Osteoblast (primary cell): ENCODE results near the gene CDK12. TPM values are rescaled to one million over a fixed set of nuclear protein-coding genes. Genes with fewer than 3 reads are reported as not detected.

Source experiments
- DNase-seq: peaks from one replicate; pipeline ENCODE4 v3.0.0; 2011; ENCODE audit warnings: low spot score, mixed read lengths; ENCODE audit not compliant: insufficient read length; ENCODE audit errors: missing footprints
- H2AFZ ChIP-seq: 2 replicates; pipeline ENCODE4 v1.6.0; 2011; ENCODE audit warnings: mild to moderate bottlenecking, low read length
- H3K27ac ChIP-seq: 2 replicates; pipeline ENCODE4 v1.5.1; 2011; ENCODE audit warnings: mild to moderate bottlenecking, low read depth, low read length, moderate library complexity
- H3K27me3 ChIP-seq: 2 replicates; pipeline ENCODE4 v1.6.0; 2012; ENCODE audit warnings: mild to moderate bottlenecking, control low read depth, inconsistent platforms, low read length, moderate library complexity; ENCODE audit not compliant: insufficient read depth
- H3K36me3 ChIP-seq: 2 replicates; pipeline ENCODE4 v1.5.1; 2011; ENCODE audit warnings: mild to moderate bottlenecking, low read length, control low read depth, moderate library complexity; ENCODE audit not compliant: insufficient read depth
- H3K4me1 ChIP-seq: 2 replicates; pipeline ENCODE4 v1.5.1; 2011; ENCODE audit warnings: mild to moderate bottlenecking, low read length, control low read depth, moderate library complexity; ENCODE audit not compliant: insufficient read depth
- H3K4me2 ChIP-seq: 2 replicates; pipeline ENCODE4 v1.6.0; 2011; ENCODE audit warnings: mild to moderate bottlenecking, low read length; ENCODE audit not compliant: insufficient read depth
- H3K4me3 ChIP-seq: fragments of 200-600 bp; sonication (generic); 3 replicates; pipeline ENCODE4 v1.5.1; 2012; ENCODE audit warnings: mild to moderate bottlenecking, low read length, inconsistent platforms; ENCODE audit not compliant: insufficient read depth
- H3K79me2 ChIP-seq: 2 replicates; pipeline ENCODE4 v1.6.0; 2012; ENCODE audit warnings: mild to moderate bottlenecking, low read length, control low read depth, inconsistent platforms; ENCODE audit not compliant: insufficient read depth
- H3K9me3 ChIP-seq: 2 replicates; pipeline ENCODE4 v1.5.1; 2011; ENCODE audit warnings: low read depth, low read length, control low read depth
- H4K20me1 ChIP-seq: 2 replicates; pipeline ENCODE4 v1.6.0; 2012; ENCODE audit warnings: mild to moderate bottlenecking, low read length, control low read depth; ENCODE audit not compliant: insufficient read depth
- total RNA-seq: library from RNA; depleted of rRNA; stranded (reverse); fragments of >200 nt; gene quantifications from 2 replicates; pipeline ENCODE4 v1.2.3, GENCODE V29; 2012
- TF ChIP-seq, protein P1 (sequence below): IDR thresholded peaks from 2 replicates; pipeline ENCODE4 v1.5.1; 2011; ENCODE audit warnings: mild to moderate bottlenecking, low read depth, low read length, moderate library complexity; ENCODE audit errors: extremely low read depth

The CDK12 gene
- total RNA-seq, 1 donor: 36.6 TPM

GRCh38 chr17:39530513-39530912 lies 69.2 kb downstream of the CDK12 start:
- TF ChIP-seq, protein P1, sequence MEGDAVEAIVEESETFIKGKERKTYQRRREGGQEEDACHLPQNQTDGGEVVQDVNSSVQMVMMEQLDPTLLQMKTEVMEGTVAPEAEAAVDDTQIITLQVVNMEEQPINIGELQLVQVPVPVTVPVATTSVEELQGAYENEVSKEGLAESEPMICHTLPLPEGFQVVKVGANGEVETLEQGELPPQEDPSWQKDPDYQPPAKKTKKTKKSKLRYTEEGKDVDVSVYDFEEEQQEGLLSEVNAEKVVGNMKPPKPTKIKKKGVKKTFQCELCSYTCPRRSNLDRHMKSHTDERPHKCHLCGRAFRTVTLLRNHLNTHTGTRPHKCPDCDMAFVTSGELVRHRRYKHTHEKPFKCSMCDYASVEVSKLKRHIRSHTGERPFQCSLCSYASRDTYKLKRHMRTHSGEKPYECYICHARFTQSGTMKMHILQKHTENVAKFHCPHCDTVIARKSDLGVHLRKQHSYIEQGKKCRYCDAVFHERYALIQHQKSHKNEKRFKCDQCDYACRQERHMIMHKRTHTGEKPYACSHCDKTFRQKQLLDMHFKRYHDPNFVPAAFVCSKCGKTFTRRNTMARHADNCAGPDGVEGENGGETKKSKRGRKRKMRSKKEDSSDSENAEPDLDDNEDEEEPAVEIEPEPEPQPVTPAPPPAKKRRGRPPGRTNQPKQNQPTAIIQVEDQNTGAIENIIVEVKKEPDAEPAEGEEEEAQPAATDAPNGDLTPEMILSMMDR: no peak
- Histone ChIP-seq H3K27ac (no peak overlapping the region), H3K4me2 (no peak overlapping the region), H2AFZ (no peak overlapping the region), H3K27me3 (no peaks in the 10 kb centered on the region), H4K20me1 (peaks cover 7% of the 10 kb centered on the region), H3K36me3 (peaks cover 50% of the 10 kb centered on the region), H3K4me1 (peaks cover 10% of the 10 kb centered on the region), H3K4me3 (no peak overlapping the region), H3K9me3 (no peaks in the 10 kb centered on the region), H3K79me2 (peaks cover 2% of the 10 kb centered on the region)
- no peak for DNase-seq

GRCh38 chr17:39531252-39531651 lies 70.0 kb downstream of the CDK12 start:
- Histone ChIP-seq H3K27ac (no peak overlapping the region), H3K4me1 (peaks cover 10% of the 10 kb centered on the region), H4K20me1 (peaks cover 7% of the 10 kb centered on the region), H3K79me2 (peaks cover 2% of the 10 kb centered on the region), H3K36me3 (peaks cover 43% of the 10 kb centered on the region), H3K4me2 (no peak overlapping the region), H3K4me3 (no peak overlapping the region), H3K27me3 (no peaks in the 10 kb centered on the region), H3K9me3 (no peaks in the 10 kb centered on the region), H2AFZ (no peak overlapping the region)
- DNase-seq: no peak
- TF ChIP-seq, protein P1: no peak

DNA sequence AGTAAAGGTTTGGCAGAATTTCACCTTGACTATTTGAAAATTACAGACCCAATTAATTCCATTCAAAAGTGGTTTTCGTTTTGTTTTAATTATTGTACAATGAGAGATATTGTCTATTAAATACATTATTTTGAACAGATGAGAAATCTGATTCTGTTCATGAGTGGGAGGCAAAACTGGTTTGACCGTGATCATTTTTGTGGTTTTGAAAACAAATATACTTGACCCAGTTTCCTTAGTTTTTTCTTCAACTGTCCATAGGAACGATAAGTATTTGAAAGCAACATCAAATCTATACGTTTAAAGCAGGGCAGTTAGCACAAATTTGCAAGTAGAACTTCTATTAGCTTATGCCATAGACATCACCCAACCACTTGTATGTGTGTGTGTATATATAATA lies 72.6 kb downstream of the CDK12 start:
- Histone ChIP-seq H3K27me3 (no peaks in the 10 kb centered on the region), H4K20me1 (peaks cover 7% of the 10 kb centered on the region), H3K27ac (no peak overlapping the region), H3K36me3 (peaks cover 26% of the 10 kb centered on the region), H3K4me3 (no peak overlapping the region), H3K79me2 (no peaks in the 10 kb centered on the region), H2AFZ (no peak overlapping the region), H3K9me3 (no peaks in the 10 kb centered on the region), H3K4me2 (peak overlapping the region; percentile 23), H3K4me1 (peaks cover 10% of the 10 kb centered on the region)
- DNase-seq: no peak
- TF ChIP-seq, protein P1: no peak

DNA sequence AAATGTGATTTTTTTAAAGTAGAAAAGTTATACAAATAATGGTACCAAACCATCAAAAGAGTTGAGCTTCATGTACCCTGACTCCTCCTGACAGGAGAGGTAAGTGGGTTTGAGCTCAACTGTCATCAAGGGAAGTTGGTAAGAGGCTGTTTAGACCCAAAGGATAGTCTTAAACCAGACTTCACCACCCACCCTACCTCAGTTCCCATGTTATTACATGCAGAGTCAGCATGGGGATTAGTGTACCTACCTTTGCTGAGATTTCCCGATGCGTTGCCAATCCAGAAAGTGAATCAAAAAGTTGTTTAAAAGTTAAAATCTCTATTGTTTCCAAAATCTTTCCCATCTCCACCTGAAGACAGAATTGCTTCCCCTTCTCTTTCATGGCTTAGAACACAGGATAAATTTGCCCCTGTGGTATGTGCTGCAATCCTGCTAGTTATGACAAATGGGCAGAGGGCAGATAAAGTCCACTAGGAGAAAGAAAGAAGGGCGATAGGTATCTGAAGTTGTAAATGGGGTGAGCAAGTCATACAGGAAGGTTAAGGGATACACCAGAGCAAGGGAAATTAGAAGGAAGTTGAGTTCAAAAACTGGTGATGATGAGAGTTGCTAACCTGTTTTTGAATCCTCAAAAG lies 73.6 kb downstream of the CDK12 start:
- Histone ChIP-seq H3K36me3 (peaks cover 20% of the 10 kb centered on the region), H3K27me3 (no peaks in the 10 kb centered on the region), H3K4me3 (no peak overlapping the region), H3K9me3 (no peaks in the 10 kb centered on the region), H3K4me1 (peaks cover 10% of the 10 kb centered on the region), H3K79me2 (no peaks in the 10 kb centered on the region), H2AFZ (no peak overlapping the region), H3K4me2 (no peak overlapping the region), H4K20me1 (peaks cover 7% of the 10 kb centered on the region), H3K27ac (no peak overlapping the region)
- DNase-seq: no peak
- TF ChIP-seq, protein P1: no peak
